Fibroblast of mammary gland (primary cell): ENCODE data around the gene GSS.

Source experiments
- DNase-seq: peaks from one replicate; pipeline ENCODE4 v3.0.0-alpha.2; 2010; ENCODE audit warnings: low read depth
- H3K4me3 ChIP-seq: 2 replicates; pipeline ENCODE4 v1.5.1; 2011; ENCODE audit warnings: low read depth, mild to moderate bottlenecking, low read length, moderate library complexity; ENCODE audit not compliant: control insufficient read depth
- CTCF ChIP-seq: conservative IDR thresholded peaks from 2 replicates; pipeline ENCODE4 v1.5.1; 2011; ENCODE audit warnings: low read depth, low read length, inconsistent platforms; ENCODE audit not compliant: control insufficient read depth, insufficient read depth

GSS gene

GRCh38 chr20:34922654-34923381 lies 32.8 kb downstream of the GSS start:
- H3K4me3 ChIP-seq: no peak overlapping the region
- TF ChIP-seq CTCF: no peak
- DNase-seq: peak; percentile 81

- H3K4me3 ChIP-seq: no peak overlapping the region
- DNase-seq: no peak
- TF ChIP-seq CTCF: no peak
Measured at GRCh38 chr20:34921436-34921835, 34.2 kb downstream of the GSS start.

- no peak for DNase-seq
- H3K4me3 ChIP-seq: no peak overlapping the region
- no peak for TF ChIP-seq CTCF
Measured at GRCh38 chr20:34920055-34920454, 35.6 kb downstream of the GSS start.

GRCh38 chr20:34916774-34917354 lies 38.7 kb downstream of the GSS start:
- H3K4me3 ChIP-seq: no peak overlapping the region
- DNase-seq: no peak
- no peak for TF ChIP-seq CTCF

GRCh38 chr20:34915749-34916455 lies 39.7 kb downstream of the GSS start:
- TF ChIP-seq CTCF: no peak
- no peak overlapping the region for H3K4me3 ChIP-seq
- DNase-seq: no peak

GRCh38 chr20:34915131-34915530 lies 40.5 kb downstream of the GSS start:
- TF ChIP-seq CTCF: no peak
- no peak overlapping the region for H3K4me3 ChIP-seq

More at GRCh38 chr20:34915131-34915530, 40.5 kb downstream of the GSS start:
- DNase-seq: no peak
